Activated effector memory CD4-positive, alpha-beta T cell treated with anti-CD3 and anti-CD28 coated beads, Interleukin-2, amount 50 U/mL, for 16 hours (primary cell): ENCODE results near the gene SRRT.
"Not testable (repeated sequence)": the region's sequence is repeated elsewhere in the genome, so short reads cannot be mapped to it uniquely, and the experiment has no call there.

ENCODE experiments used
- DNase-seq: peaks from one replicate; pipeline ENCODE4 v3.0.0-alpha.2; 2020

Gene SRRT

DNA sequence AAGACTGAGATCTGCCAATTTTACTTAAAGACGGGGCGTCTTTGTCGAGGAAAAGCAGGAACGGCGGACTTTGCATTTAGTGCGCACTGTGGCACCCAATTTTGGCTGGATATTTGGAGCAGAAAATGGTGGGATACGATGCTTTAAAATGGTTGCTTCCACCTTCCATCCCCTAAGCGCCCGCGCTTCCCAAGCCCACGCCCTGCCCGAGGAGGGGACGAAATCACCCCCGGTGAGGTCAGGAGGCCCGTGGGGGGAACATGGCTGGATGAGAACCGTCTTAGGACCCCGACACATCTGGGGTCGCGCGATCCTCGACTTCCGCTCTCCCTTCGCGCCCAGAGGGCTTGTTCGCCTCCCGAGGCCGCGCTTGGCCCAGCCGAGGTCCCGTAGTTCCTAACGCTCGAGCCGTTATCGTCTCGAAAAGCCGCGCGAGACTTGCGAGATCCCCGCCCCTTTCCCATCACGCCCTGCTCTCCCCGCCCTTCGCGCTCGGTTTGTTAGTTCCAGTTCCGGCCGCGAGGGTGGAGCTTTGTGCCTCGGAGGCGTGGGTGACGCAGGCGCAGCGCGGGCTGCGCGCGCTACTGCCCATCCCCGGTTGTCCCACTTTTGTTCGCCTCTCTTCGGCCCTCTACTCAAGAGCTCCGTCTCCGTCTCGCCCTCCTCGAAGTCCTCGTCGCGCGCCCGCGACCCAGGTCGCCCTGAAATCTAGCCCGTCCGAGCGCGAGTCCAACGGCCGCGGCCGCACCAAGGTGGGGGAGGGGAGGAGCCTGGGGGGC is at the start of gene SRRT:
SRRT (plus strand) TSS at position 527 of the 779 bp plus-strand sequence. CDS start 488 bp downstream, outside the sequence.
- peak; percentile 99 for DNase-seq

GRCh38 chr7:100825215-100825671 is 49.7 kb upstream of the SRRT start:
- no peak for DNase-seq

GRCh38 chr7:100825751-100826513 is 49.0 kb upstream of the SRRT start:
- DNase-seq = no peak

GRCh38 chr7:100826514-100827329 is 48.2 kb upstream of the SRRT start:
- no peak for DNase-seq

- DNase-seq = no peak
Measured at GRCh38 chr7:100827330-100828226, 47.3 kb upstream of the SRRT start, which contains the start of gene EPHB4. Gene EPHB4, minus strand, starts transcription at chr7:100827523. Its CDS starts 493 bp downstream, at chr7:100827030.

GRCh38 chr7:100829150-100829716 is 45.7 kb upstream of the SRRT start:
- DNase-seq = no peak

DNA sequence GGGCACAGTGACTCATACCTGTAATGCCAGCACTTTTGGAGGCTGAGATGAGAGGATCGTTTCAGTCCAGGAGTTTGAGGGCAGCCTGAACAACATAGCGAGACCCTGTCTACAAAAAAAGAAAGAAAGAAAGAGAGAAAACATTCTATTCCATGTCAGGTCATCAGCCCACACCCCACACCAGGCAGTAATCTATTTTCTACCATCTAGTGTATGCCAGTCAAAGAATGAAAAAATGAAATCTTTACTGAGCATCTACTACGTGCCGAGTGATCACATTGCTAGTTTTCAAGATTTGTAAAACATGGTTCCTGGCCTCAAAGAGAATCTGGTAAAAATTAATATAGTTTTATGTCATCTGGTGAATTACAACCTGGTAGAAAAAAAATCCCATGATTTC is 44.5 kb upstream of the SRRT start:
- no peak for DNase-seq

GRCh38 chr7:100832281-100832633 is 42.6 kb upstream of the SRRT start:
- no peak for DNase-seq

DNA sequence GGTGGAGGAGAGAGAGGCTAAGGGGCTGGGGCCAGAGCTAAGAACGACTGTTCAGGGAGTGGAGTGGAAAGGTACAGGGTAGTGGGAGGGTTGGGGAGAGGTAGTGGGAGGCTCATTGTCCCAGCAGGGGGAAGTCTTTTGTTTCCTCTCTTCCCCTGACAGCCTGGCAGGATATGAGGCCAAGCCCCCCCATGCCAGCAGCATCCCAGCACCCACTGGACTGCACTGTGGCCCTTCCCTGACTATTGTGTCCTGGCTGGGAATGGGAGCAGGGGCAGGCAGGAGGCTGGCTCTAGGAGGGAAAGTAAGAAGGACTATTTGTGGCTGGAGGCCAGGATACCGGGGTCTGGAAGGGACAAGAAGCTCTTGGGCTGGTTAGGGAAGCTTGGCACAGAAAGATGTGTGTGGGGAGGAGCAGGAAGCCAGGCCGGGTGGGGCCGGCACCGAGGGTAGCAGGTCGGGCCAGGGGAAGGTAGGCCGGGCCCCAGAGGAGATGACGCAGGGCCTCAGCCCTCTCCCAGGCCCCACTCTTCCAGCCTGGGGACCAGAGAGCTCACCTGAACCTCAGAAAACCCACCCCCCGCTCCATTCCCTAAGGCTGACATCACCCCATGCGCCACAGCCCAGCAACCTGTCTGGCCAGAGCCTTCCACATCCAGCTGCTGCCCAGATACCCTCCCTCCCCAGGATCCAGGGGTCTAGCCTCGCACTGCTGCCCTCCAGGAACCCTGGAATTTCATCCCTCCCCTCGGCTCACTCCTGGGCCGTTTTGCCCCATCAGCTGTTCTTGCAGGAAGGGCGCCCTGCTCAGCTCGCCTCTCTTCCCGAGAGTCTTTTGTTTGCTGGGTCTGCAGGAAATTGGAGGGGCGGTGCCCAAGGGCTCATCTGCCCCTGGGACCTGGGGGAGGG is 38.7 kb upstream of the SRRT start:
- DNase-seq = no peak

DNA sequence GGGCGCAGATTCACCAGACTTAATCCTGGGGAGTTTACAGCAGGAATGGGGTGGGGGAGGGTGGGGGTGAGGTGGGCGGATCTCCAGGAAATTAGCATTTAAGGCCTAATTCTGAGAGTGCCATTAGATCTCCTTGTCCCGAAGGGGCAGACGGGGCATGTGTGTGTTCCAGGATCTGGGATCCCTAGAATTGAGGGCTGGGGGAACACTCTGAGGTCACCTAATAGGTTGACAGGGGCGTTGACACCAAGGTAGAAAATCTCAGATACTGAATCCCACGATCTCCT is 38.1 kb upstream of the SRRT start:
- no peak for DNase-seq

GRCh38 chr7:100837099-100837836 is 37.6 kb upstream of the SRRT start:
- peak; percentile 91 for DNase-seq

- DNase-seq = no peak
Measured at GRCh38 chr7:100839361-100839760, 35.5 kb upstream of the SRRT start.

- no peak for DNase-seq
Measured at GRCh38 chr7:100840470-100841100, 34.3 kb upstream of the SRRT start.

- DNase-seq = no peak
Measured at GRCh38 chr7:100847360-100847759, 27.5 kb upstream of the SRRT start.

DNA sequence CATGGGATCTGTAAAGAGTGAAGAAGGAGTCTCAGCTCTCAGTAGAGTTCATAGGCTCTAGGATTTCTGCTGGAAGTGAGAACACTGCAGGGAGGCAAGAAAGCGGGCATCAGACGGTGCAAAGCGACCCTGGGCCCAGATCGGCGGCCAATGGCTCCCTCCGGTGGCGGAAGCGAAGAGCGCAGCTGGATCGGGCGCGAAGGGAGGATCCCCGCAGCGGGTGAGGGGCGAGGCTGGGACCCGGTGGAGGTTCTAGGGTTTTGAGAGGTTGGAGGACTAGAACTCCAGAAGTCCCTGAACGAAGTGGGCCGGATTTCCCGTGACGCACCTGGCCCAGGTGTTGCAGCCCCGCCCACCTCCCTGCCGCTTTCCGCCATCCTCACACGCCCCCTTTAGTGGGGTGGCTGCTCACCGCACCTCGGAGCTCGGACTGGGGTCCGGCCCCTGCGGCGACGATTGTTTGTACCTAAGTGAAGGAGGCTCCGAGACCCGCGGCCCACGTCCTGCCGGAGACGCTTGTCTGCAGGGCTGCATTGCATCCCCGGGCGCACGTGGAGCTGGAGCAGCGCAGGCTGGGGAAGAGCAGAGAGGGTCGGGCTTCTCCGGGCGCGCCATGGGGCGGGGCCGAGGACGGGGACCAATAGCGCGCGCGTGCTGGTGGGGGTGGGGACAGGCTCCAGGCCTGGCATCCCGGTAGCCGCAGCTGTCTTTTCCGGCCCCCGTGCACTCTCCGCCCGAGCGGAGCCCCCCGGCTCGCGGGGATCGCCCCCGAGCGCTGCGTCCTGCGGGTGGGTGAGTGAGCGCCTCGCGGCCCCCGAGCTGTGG is 22.6 kb upstream of the SRRT start, which contains the start of gene SLC12A9:
SLC12A9 (plus strand) TSS at position 666 of the 825 bp plus-strand sequence. CDS start 1,485 bp downstream, outside the sequence.
- DNase-seq = peak; percentile 94

DNA sequence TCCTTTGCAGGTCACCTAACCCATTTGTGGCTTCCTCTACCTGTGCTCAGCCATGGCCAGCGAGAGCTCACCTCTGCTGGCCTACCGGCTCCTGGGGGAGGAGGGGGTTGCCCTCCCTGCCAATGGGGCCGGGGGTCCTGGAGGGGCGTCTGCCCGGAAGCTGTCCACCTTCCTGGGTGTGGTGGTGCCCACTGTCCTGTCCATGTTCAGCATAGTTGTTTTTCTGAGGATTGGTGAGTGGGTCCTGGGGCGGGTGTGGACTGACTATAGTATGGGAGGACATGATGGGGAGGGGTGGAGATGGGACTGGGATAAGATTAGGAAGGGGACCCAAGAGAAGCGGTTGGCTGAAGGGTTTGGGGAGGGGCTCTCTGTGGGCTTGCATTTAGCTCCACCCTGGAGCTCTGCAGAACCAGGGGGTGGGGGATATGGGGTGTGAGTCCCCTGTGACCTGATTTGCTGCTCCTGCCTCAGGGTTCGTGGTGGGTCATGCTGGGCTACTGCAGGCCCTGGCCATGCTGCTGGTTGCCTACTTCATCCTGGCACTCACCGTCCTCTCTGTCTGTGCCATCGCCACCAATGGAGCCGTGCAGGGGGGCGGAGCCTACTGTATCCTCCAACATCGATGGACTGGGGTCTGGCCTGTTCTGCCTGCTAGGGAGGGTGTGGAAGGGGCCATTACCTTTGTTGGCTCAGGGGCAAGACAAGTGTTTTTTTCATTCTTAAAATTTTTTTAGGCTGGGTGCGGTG is 20.6 kb upstream of the SRRT start:
- DNase-seq = no peak

- DNase-seq = not testable (repeated sequence)
Measured at GRCh38 chr7:100854899-100855298, 20.0 kb upstream of the SRRT start.

- DNase-seq = no peak
Measured at GRCh38 chr7:100855515-100855914, 19.4 kb upstream of the SRRT start.
